ENCODE results near the gene TPPP3.
"Not testable (repeated sequence)": the region's sequence is repeated elsewhere in the genome, so short reads cannot be mapped to it uniquely, and the experiment has no call there.

Gene TPPP3

GRCh38 chr16:67425580-67425979 lies 32.3 kb upstream of the TPPP3 start:
- DNase-seq = no peak

GRCh38 chr16:67425061-67425460 lies 31.8 kb upstream of the TPPP3 start:
- DNase-seq = no peak

GRCh38 chr16:67424261-67424615 lies 30.9 kb upstream of the TPPP3 start:
- DNase-seq = no peak

- DNase-seq = no peak
Measured at GRCh38 chr16:67423611-67424260, 30.4 kb upstream of the TPPP3 start.

GRCh38 chr16:67423015-67423414 lies 29.7 kb upstream of the TPPP3 start:
- DNase-seq = no peak

GRCh38 chr16:67421030-67421429 lies 27.7 kb upstream of the TPPP3 start:
- DNase-seq = no peak

GRCh38 chr16:67419931-67420330 lies 26.6 kb upstream of the TPPP3 start:
- DNase-seq = no peak

DNA sequence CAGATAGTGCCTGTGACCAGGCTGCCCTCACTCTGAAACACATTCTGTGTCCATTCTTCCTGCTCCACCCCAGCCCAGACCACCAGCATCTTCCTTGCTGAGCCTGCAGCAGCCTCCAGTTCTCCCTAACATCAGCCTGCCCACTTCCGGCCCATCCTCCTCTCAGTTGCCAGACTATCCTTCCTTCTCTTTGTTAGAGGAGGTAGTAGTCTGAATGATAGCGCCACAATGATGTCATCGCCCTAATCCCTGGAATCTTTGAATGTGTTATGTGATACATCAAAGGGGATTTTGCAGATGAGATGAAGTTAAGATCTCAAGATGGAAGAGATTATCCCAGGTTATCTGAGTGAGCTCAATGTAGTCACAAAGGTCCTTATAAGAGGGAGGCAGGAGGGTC lies 26.2 kb upstream of the TPPP3 start:
- DNase-seq = no peak

GRCh38 chr16:67417333-67418061 lies 24.2 kb upstream of the TPPP3 start:
- no peak for DNase-seq

DNA sequence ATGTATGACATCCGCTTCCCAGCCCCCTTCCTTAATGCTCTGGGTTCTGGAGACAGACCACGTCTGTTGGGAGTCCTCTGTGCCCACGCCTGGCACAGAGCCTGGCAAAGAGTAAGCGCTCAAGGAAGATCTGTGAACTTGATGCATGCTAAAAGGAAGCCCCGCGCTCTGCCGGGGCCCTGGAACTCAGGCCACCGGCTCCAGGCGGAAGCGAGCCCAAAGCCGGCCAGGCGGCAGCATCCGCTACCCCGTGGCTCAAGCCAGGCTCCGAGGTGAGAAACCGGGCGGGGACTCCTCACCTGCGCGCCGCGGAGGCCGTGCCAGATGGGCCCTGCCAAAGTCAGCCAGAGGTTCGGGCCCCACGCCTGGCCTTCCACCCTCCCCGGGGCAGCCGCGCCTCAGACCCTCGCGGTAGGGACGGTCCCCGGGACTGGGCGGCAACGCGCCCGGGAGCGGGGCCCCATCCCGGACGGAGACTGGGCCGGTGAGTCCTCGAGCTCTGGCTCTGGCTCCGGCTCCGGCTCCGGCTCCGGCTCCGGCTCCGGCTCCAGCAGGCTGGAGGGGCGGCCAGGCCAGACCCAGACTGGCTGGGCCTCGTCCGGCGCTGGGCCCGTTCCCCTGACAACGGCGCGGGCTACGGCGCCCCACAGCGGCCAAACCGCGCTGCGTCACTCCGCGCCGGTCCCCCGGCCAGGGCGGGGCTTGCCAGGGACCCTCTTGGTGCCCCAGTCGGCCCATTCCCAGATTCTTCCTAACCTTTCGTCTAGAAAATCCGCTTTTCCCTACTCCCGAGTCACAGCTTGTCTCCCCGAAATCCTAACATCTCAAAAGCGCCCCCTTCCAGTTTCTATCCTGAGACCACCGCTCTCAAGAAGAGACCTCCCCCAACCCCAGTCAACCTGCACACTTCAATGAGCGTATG lies 22.8 kb upstream of the TPPP3 start, which contains the start of gene ZDHHC1:
ZDHHC1 (minus strand) TSS at position 606 of the 922 bp plus-strand sequence. CDS start 8,702 bp downstream, outside the sequence.
- DNase-seq = no peak

- not testable (repeated sequence) for DNase-seq
Measured at GRCh38 chr16:67415421-67415820, 22.1 kb upstream of the TPPP3 start.

- DNase-seq = no peak
Measured at GRCh38 chr16:67413978-67414911, 20.9 kb upstream of the TPPP3 start.

DNA sequence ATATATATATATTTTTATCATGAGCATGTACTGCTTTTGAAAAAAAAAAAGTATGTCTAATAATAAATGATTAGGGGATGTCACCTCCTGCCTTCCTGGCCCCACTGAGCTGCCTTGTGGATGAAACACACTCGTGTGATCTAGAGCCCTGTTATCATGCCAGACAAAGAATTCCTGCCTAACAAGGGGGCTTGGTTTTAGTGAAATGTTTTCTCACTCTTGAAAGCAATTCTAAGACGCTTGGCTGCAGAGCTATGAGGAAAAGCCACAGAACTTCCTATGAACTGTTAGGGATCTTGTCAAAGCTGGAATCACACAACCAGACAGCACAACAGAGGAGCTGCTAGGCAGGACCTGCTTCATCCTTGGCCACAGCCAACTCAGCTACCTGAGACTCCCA lies 19.0 kb upstream of the TPPP3 start:
- DNase-seq = no peak

DNA sequence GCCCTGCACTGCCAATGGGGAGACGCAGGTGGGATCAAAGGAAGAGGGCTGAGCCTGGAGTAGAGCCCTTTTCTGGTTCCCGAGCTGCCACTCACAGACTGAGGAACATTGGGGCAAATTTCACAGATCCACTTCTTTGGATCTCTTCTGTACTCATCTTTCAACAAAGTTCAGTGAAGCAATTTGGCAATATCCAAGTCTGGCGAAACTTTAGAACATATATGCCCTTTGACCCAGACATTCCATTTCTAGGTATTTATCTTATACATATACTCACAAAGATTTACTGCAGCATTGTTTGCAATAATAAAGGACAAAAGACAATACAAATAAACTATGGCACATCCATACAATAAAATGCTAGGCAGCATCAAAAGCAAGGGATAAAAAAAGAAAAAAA lies 18.0 kb upstream of the TPPP3 start:
- DNase-seq = no peak

DNA sequence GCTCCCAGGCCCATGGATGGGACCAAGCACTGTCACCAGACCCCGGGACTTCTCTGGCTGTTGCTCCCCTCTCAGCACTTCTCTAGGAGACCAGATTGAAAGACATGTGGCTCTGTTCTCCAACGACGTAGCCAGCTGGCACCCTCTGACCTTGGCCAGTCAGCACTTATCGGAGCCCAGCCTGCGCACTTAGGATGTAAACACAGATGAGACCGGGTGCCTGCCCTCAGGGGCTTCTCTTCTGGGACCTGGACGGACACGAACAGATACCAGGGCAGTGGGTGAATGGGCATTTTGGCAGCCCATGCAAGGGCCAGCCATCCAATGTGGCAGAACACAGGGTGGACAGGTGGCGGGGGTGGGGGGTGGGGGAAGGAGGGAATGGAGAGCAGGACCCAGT lies 16.3 kb upstream of the TPPP3 start:
- no peak for DNase-seq

DNA sequence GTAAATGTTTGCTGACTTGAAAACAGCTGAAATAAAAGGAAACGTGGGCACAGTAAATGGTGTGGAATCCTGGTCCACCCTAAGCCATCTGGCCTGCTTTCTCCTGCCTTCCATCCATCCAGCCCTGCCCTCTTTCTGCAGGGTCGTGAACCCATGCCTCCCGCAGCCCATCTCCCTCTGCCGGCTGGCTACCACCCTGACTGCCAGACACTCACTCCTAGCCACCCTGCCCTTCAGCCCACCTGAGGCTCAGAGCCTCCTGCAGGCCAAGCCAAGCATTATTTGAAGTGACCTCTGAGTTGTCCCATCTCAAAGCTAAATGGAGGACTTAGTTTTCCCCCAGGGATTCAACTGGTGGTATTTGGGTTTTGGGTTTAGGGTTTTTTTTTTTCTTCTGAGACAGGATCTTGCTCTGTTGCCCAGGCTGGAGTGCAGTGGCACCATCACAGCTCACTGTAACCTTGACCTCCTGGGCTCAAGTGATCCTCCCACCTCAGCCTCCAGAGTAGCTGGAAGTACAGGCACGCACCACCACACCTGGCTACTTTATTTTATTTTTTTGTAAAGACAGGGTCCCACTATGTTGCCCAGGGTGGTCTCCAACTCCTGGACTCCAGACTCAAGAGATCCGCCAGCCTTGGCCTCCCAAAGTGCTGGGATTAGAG lies 14.6 kb upstream of the TPPP3 start:
- no peak for DNase-seq

DNA sequence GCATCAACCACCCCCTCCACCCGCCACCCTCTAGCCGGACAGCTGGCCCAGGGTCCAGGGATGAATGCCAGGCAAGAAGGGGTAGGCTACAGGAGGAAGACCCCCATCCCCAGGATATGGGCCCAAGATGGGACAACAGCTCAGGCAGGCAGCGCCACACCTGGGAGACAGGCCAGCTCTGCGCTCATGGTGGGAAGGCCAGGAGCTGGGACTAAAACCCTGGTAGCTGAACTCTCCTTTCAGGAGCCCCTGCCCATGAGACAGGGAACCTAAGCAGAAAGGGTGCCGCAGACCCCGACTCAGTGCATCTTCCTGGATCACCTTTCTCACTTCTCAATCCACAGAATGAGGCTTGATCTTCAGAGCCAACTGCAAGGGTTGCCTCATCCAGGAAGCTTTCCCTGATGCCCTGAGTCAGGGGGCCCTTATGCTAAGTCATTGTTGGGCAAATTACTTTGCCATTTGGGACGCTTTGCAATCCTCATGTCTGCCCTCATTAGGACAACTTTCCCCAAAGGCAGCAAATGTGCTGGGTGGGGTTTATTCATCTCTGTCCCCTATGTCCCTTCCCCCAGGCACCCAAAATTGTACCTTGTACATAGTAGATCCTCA lies 14.0 kb upstream of the TPPP3 start:
- DNase-seq = no peak

DNA sequence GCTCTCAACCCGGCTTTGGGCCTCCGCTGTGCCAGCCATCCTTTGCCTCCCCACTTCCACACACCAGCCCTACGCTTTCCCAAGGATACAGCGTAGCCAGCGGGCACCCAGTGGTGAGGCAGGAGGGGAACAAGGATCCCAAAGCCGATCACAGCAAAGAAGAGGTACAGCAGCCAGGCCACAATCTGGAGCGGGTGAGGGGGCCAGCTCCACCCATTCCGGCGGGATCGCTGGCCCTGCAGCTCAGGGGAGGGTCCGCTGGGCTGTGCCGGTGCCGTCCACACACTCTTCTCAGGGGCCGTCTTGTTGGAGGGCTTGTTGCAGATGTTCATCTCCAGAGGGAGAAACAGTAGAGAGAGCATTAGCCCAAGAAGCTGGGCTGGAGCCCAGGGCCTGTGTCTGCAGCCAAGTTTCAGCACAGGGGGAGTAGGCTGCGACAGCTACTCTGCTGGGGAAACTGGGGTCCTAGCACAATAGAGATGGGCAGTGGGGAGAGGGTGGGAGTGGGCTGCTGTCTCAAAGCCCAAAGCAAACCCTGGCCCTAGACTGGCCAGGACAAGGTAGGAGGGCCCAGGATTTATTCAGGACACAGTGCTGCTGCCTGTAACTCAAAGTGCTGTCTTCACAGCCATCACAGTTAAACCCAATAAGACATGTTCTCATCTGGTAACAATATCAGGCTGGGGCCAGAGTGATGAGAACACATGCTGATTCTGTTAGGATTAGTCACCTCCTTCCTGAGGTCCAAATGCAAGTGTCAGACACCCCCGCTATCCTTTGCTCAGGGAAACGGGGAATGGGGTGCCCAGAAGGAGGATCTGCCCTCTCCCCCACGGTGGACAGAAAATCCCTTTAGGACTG lies 13.0 kb upstream of the TPPP3 start:
- DNase-seq = no peak

- no peak for DNase-seq
Measured at GRCh38 chr16:67405336-67405735, 12.0 kb upstream of the TPPP3 start.

- DNase-seq = no peak
Measured at GRCh38 chr16:67404740-67405226, 11.5 kb upstream of the TPPP3 start.

Measured in SIG-M5 (cell line).